ENCODE measurements around the gene MYO7B. TPM values are rescaled to one million over a fixed set of nuclear protein-coding genes. Genes with fewer than 3 reads are reported as not detected.

The MYO7B gene
- total RNA-seq, 2 donors from 2014 or later = 0.14 to 0.78 TPM

GRCh38 chr2:127573298-127573697 lies 37.8 kb downstream of the MYO7B start:
- H3K4me1 ChIP-seq (ENCODE audit: control insufficient read depth in 1 of 2, low read depth in 2 of 2) = peaks cover 25 to 50% of the 10 kb centered on the region in 2 donors
- H3K36me3 ChIP-seq = no peaks in the 10 kb centered on the region
- H3K4me3 ChIP-seq = no peak overlapping the region
- TF ChIP-seq CTCF (IDR thresholded peaks at IDR 0.05) = no peak
- DNase-seq (ENCODE audit: low spot score) = no peak
- no peaks in the 10 kb centered on the region for H3K27me3 ChIP-seq (replicated peaks; ENCODE audit: insufficient read depth)
- ATAC-seq (ENCODE audit: insufficient number of reproducible peaks, low FRiP score, low read depth) = no peak
- no peak overlapping the region for H3K27ac ChIP-seq
- no peaks in the 10 kb centered on the region for H3K9me3 ChIP-seq

- Histone ChIP-seq H3K4me3 (no peak overlapping the region), H3K4me1 (ENCODE audit: control insufficient read depth in 1 of 2, low read depth in 2 of 2) (peaks cover 23 to 45% of the 10 kb centered on the region in 2 donors), H3K9me3 (no peaks in the 10 kb centered on the region), H3K36me3 (no peaks in the 10 kb centered on the region), H3K27ac (no peak overlapping the region), H3K27me3 (replicated peaks; ENCODE audit: insufficient read depth) (no peaks in the 10 kb centered on the region)
- no peak for TF ChIP-seq CTCF (IDR thresholded peaks at IDR 0.05)
- DNase-seq (ENCODE audit: low spot score) (no peak), ATAC-seq (ENCODE audit: insufficient number of reproducible peaks, low FRiP score, low read depth) (no peak)
Measured at GRCh38 chr2:127573771-127574170, 38.3 kb downstream of the MYO7B start.

- DNase-seq (ENCODE audit: low spot score) (no peak), ATAC-seq (ENCODE audit: insufficient number of reproducible peaks, low FRiP score, low read depth) (no peak)
- Histone ChIP-seq H3K9me3 (no peaks in the 10 kb centered on the region), H3K4me3 (no peak overlapping the region), H3K27ac (no peak overlapping the region), H3K4me1 (ENCODE audit: control insufficient read depth in 1 of 2, low read depth in 2 of 2) (peaks cover 21 to 36% of the 10 kb centered on the region in 2 donors), H3K27me3 (replicated peaks; ENCODE audit: insufficient read depth) (no peaks in the 10 kb centered on the region), H3K36me3 (no peaks in the 10 kb centered on the region)
- TF ChIP-seq CTCF (IDR thresholded peaks at IDR 0.05) = no peak
Measured at GRCh38 chr2:127574656-127575055, 39.2 kb downstream of the MYO7B start.

GRCh38 chr2:127575185-127575765 lies 39.8 kb downstream of the MYO7B start:
- no peak for DNase-seq (ENCODE audit: low spot score)
- Histone ChIP-seq H3K4me1 (ENCODE audit: control insufficient read depth in 1 of 2, low read depth in 2 of 2) (peaks cover 15 to 30% of the 10 kb centered on the region in 2 donors), H3K27ac (peak overlapping the region in 1 of 2 donors; percentile 70), H3K36me3 (no peaks in the 10 kb centered on the region), H3K9me3 (no peaks in the 10 kb centered on the region), H3K4me3 (no peak overlapping the region), H3K27me3 (replicated peaks; ENCODE audit: insufficient read depth) (no peaks in the 10 kb centered on the region)
- TF ChIP-seq CTCF (IDR thresholded peaks at IDR 0.05) = no peak
- no peak for ATAC-seq (ENCODE audit: insufficient number of reproducible peaks, low FRiP score, low read depth)

- TF ChIP-seq CTCF (IDR thresholded peaks at IDR 0.05) = no peak
- Histone ChIP-seq H3K27ac (peak overlapping the region; percentile 52 to 70), H3K9me3 (no peaks in the 10 kb centered on the region), H3K27me3 (replicated peaks; ENCODE audit: insufficient read depth) (no peaks in the 10 kb centered on the region), H3K4me3 (peak overlapping the region; percentile 43), H3K4me1 (ENCODE audit: control insufficient read depth in 1 of 2, low read depth in 2 of 2) (peaks cover 10 to 23% of the 10 kb centered on the region in 2 donors), H3K36me3 (no peaks in the 10 kb centered on the region)
- DNase-seq (ENCODE audit: low spot score) (no peak), ATAC-seq (ENCODE audit: insufficient number of reproducible peaks, low FRiP score, low read depth) (peak; percentile 13)
Measured at GRCh38 chr2:127575941-127576432, 40.5 kb downstream of the MYO7B start.

Measured in thoracic aorta (tissue), 2 donors.